GM19351 (cell line): ENCODE data around the gene CWC22.
"Not testable (repeated sequence)": the region's sequence is repeated elsewhere in the genome, so short reads cannot be mapped to it uniquely, and the experiment has no call there.

Experiments used
- ATAC-seq: cut with Tn5 transposase; IDR thresholded peaks from one replicate; pipeline ENCODE4 v1.9.1; 2021; ENCODE audit warnings: mild to moderate bottlenecking, moderate library complexity; ENCODE audit not compliant: unreplicated experiment

The CWC22 gene

DNA sequence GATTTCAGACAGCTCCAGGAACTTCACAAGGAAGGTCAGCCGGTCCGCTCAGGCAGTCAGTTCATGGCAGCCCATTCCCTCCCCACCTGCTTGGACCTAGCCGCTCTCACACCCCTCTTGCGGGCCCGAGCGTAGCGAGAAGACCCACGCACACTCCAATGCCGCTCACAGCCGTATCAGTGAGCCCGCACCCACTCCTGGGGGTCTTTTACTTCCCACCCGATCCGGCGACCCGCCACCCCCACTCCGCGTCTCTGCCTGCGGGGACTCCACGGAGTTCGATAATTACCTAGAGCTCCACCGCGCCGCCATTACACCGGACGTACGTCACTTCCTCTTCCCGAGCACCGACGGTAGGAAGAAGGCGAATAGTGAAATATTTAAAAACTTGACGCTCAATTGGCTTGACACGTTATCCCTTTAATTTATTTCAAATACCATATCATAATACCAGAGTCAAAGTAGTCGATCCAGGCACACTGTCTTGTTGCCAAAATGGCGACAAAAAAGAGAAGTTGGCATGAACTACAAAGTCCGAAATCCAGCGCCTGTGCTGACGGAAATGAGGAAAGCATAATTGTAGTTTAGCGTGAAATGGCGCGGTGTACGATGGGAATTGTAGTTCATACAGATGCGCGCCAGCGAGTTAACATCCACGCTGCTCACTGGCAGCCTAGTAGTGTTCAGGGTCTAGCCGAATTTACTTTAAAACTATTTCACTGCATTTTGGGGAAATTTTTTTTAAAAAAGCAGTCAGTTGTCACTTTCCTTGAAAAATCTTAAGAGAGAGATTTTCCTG, at the start of gene CWC22:
Gene CWC22, minus strand, starts transcription at position 517 of the 799 bp plus-strand sequence. CDS start 13,956 bp downstream, outside the sequence.
- ATAC-seq = peak; percentile 95

DNA sequence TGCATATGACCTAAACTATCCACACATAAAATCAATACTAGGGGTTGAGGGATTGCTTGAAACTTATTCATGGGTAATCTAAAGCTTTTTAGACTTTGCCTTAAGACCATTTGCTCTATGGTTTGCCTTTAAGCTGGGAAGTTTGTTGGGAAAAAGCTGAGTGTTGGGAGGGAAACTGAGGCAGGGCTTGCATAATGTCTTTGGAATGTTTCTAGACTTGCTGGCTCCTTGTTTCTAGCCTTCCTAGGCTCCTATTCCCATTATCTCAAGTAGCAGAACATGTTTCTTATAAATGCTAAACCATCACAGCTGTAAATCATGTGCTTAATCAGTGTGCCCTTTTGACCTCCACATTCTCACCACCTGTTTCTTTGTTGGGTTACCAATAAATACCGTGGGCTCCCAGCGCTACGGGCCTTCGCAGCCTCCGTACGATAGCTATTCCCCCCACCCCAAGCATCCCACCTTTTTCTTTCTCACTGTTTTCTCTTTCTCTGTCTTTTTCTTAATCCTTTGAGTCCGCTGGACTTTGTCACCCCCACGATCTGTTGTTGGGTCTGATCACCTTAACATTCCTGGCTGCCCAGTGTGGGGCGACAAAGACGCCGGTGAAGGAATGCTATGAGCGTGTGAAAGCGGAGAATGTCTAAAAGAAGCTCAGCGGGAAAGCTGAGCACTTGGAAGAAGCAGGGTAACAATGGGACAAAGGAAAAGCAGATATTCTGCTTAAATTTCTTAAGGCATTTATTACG, 49.4 kb upstream of the CWC22 start:
- ATAC-seq = no peak

GRCh38 chr2:180054576-180054975, 47.5 kb upstream of the CWC22 start:
- ATAC-seq = not testable (repeated sequence)

DNA sequence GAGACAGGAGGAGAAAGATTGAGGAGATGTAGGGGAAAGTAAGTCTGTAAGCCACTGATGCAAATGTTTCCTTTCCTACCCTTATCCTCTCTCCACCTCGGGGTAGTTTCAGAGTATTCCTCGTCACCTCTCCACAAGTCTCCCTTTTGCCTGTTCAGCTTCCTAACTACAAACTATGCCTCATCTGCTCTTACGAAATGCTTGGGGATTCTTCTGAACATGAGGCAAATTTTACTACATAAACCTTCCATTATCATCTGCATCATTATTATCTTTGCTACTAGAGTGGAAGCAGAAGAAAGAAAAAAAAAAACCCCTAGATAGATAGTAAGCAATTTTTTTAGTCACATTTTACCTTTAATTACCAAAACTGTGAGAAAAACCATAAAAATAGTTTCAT, 43.1 kb upstream of the CWC22 start:
- no peak for ATAC-seq

DNA sequence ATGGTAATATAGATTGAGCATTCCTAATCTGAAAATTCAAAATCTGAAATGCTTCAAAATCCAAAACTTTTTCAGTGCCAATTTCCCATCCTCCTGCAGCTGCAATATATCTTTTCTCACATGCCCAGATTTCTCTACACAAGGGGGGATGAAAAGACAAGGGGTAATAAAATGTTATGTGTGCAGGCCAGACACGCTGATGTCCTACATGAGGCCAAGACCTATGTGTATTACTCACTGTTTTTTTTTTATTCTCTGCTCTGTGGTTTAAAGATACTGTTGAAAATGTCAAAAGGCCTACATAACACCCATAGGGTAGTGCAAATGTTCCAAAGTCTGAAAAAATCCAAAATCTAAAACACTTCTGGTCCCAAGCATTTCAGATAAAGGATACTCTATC, 41.2 kb upstream of the CWC22 start:
- no peak for ATAC-seq

DNA sequence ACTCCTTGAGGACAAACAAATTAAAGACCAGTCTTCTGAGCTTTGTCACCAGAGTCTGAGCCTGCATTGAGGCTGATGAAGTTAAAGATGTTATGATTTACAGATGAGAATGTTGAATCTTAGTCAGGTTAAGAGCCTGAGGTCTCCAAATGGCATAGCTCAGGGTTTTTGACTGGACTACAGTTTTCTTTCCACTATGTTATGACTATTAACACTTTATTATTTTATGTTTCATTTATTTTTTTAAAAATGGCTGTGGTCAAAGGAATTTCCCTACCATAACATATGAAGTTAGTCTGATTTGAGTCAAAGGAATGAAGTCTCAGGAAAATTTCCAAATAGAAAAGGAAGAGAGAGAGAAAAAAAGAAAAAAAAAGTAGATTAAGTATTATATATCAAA, 39.7 kb upstream of the CWC22 start:
- ATAC-seq = no peak

- no peak for ATAC-seq
Observed at GRCh38 chr2:180046202-180046601, 39.1 kb upstream of the CWC22 start.

DNA sequence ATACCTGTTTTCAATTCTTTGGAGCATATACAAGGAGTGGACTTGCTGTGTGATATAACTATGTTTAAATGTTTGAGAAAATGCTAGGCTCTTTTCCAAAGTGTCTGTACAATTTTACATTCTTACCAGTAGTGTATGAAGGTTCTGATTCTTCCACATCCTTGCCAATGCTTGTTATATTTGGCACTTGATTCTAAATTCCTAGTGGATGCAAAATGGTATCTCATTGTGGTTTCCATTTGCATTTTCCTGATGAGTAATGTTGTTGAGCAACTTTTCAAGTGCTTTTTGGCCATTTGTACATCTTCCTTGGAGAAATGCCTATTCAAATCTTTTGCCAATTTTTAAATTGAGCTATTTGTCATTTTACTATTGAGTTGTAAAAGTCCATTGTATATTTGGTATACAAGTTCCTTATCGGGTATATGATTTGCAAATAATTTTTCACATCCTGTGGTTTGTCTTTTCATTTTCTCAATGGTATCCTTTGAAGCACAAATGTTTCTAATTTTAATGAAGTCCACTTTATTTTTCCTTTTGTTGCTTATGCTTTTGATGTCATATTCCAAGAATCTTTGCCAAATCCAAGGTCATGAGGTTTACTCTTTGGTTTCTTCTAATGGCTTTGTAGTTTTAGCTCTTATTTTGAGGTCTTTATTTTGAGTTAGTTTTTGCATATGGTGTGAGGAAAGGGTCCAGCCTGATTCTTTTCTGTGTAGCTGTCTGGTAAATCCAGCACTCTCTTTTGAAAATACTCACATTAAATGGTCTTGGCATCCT, 33.2 kb upstream of the CWC22 start:
- no peak for ATAC-seq

DNA sequence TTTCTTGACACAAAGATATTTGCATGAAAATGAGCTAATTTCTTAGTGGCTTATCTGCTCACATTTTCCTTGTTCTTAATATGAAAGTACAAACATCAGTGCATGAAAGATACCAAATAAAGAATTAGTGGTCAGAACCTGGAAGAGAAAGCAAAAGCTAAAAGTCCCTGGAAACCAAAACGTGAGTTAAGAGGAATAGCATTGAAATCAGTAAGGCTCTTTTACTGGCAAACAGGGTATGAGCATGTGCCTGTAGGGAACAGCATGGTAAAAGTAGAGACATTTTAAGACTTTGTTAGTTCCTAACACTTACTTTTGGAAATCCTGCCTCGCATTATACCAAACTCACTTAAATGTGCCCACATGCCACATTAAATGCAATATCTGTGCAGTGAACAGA, 31.9 kb upstream of the CWC22 start:
- ATAC-seq = no peak

- no peak for ATAC-seq
Observed at GRCh38 chr2:180033993-180034894, 27.1 kb upstream of the CWC22 start.

DNA sequence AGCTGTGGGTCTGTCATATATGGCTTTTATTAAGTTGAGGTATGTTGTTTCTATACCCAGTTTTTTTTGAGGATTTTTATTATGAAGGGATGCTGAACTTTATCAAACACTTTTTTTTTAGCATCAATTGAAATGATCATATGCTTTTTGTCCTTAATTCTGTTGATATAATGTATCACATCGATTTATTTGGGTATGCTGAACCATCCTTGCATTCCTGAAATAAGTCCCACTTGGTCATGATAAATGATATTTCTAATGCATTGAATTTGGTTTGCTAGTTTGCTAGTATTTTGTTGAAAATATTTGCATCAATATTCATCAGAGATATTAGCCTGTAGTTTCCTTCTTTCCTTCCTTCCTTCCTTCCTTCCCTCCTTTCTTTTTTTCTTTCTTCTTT, 22.5 kb upstream of the CWC22 start:
- no peak for ATAC-seq

GRCh38 chr2:180021850-180022249, 14.8 kb upstream of the CWC22 start:
- ATAC-seq = no peak

DNA sequence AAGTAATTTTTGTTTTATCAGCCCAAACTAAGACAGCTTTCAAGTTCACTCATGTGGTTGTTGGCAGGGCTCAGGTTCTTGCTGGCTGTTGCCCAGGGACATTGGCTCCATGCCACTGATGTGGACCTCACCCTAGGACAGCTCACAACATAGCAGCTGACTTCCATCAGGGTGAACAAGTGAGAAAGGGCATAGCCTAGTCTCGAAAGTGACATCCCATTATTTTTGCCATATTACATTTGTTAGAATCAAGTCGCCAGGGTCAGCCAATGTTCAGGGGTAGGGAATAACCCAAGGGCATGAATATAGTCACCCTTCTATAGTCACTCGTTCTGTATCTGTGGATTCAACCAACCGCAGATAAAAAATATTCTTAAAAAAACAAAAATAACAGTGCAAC, 10.7 kb upstream of the CWC22 start:
- no peak for ATAC-seq

GRCh38 chr2:180016937-180017336, 9.8 kb upstream of the CWC22 start:
- no peak for ATAC-seq

DNA sequence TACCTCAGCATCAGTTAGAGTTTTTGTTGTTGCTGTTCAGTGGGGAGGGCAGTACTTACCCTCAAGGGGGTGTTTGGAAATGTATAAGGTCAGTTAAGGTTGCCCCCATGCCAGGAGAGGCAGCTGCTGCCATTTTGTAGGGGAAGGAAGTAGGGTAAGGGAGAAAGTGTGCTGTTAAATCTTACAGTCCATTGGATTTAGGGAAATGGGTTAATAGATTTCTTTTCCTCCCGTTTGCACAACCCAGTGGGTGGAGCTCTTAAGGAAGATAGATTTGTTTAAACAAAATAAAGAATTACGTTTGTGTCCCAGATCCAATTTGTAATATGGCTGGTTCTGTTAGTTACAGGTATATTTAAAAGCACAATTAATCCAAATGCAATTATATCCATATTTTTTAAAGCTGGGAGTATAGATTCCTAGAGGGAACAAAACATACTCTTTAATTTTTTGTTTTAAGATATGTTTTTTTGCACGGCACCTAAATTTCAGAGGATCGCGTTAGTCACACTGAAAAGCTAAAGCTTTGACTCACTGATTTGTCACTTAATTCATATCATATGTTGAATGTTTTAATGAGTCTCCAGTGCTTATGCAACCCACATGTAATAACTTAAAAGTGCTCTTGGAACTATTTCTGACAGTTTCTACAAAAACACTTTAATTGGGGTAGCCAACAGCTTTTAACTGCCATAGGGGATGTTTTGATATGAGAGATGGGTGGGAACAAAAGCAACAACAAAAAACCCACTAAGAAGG, 9.0 kb upstream of the CWC22 start:
- no peak for ATAC-seq

DNA sequence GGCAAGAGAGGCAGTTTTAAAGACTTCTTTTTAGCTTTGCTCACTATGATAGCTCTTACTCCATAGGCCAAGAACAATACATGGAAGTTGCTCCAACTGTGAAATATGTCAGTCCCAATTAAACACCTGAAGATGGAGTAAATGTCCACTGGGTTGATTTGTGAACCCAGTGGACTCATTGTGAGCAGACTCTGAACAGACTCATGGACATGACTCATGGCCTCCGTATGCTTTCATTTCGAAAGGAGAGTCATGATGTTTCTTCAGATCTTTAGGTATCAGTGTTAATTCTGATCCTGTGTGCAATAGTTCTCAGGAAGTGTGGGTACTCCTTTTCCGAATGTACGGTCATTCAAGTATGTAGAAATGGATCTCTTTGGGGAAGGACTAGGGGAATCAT, 5.4 kb upstream of the CWC22 start:
- ATAC-seq = no peak

DNA sequence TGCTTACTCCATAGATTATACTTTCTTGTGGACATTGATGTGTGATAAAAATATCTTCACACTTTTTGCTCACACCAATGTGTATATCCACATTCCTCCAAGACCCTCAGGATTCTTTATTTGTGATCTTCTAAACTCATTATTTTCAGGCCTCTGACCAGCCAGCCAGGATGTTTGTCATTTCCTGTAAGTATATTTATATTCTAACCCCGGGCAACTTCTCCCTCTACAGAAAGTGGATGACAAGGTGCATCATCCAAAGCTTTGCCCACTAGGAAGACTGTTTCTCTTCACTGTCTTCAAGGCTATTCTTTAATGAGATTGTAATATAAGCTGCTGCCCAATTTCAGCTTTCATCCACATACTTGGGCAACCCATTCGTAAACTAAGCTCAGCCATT, 3.6 kb upstream of the CWC22 start:
- no peak for ATAC-seq

GRCh38 chr2:180006231-180006630, 866 bp downstream of the CWC22 start:
- ATAC-seq = no peak

DNA sequence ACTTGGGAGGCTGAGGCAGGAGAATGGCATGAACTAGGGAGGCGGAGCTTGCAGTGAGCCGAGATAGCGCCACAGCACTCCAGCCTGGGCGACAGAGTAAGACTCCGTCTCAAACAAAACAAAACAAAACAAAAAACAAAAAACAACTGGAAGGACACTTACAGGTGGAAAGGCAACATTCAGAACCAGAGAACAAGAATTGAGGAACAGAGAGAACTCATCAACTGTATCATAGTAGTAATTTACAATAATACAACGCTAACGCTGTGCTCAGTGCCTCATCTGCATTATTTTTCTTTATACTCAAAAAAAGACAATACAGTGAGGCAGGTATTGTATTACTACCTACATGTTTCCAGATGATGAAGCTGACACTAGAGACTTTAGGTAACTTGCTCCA, 1.6 kb downstream of the CWC22 start:
- ATAC-seq = not testable (repeated sequence)

GRCh38 chr2:180004731-180005130, 2.4 kb downstream of the CWC22 start:
- ATAC-seq = no peak
